Measurements from ENCODE around the gene PRRC2C. TPM values are rescaled to one million over a fixed set of nuclear protein-coding genes. Genes with fewer than 3 reads are reported as not detected.

PRRC2C gene
- 61.2 TPM for polyA plus RNA-seq (2012; ENCODE audit: insufficient read length, low read depth)

DNA sequence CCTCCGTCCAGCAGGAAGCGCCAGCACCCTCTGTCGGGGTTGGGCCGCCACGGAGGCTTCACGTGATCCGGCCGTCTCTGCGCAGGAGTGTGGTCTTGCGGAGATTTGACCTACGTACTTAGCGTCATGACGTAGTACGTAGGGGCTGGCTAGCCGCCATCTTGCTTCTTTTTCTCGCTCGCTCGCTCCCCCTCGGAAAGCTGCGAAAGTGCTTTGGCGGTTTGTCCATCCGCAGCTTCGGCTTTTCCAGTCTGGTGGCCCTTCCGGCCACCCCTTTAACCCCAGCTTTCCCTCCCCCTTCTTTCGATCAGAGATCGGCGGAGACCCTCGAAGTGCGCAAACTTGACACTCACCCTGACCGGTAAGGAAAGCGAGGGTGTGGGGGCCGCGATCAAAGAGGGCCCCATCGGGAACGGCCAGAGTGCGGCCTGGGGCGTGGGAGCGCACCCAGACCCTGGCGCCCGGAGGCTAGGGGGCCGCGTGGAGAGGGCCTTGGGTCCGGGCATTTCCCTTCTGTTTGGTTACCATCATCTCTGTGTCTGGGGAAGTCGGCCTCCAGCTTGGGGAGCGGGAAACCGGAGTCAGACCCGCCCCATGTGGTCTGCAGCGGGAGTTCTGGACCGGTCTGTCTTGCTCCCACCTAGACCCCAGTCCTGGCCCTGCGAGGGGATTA is at the start of gene PRRC2C:
PRRC2C (plus strand) TSS at position 156 of the 673 bp plus-strand sequence. CDS start 26,559 bp downstream, outside the sequence.
- TF ChIP-seq TAF1 (IDR thresholded peaks at IDR 0.05; ENCODE audit: borderline replicate concordance, insufficient read depth, low read length) (0 out of 2 replicates have a peak, but pooled peaks have one; percentile 66), FOXP2 (optimal IDR thresholded peaks at IDR 0.05; ENCODE audit: borderline replicate concordance, extremely low read depth, extremely low read length, insufficient read depth) (peak; percentile 63), SIN3A (IDR thresholded peaks at IDR 0.05; ENCODE audit: borderline replicate concordance, insufficient read depth, low read length) (no peak), POLR2AphosphoS5 (IDR thresholded peaks at IDR 0.05; ENCODE audit: low read depth, low read length) (peak; percentile 80; the same call in 1 of the 2 replicates)
- TF ChIP-seq, protein P1, sequence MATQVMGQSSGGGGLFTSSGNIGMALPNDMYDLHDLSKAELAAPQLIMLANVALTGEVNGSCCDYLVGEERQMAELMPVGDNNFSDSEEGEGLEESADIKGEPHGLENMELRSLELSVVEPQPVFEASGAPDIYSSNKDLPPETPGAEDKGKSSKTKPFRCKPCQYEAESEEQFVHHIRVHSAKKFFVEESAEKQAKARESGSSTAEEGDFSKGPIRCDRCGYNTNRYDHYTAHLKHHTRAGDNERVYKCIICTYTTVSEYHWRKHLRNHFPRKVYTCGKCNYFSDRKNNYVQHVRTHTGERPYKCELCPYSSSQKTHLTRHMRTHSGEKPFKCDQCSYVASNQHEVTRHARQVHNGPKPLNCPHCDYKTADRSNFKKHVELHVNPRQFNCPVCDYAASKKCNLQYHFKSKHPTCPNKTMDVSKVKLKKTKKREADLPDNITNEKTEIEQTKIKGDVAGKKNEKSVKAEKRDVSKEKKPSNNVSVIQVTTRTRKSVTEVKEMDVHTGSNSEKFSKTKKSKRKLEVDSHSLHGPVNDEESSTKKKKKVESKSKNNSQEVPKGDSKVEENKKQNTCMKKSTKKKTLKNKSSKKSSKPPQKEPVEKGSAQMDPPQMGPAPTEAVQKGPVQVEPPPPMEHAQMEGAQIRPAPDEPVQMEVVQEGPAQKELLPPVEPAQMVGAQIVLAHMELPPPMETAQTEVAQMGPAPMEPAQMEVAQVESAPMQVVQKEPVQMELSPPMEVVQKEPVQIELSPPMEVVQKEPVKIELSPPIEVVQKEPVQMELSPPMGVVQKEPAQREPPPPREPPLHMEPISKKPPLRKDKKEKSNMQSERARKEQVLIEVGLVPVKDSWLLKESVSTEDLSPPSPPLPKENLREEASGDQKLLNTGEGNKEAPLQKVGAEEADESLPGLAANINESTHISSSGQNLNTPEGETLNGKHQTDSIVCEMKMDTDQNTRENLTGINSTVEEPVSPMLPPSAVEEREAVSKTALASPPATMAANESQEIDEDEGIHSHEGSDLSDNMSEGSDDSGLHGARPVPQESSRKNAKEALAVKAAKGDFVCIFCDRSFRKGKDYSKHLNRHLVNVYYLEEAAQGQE (IDR thresholded peaks at IDR 0.05; ENCODE audit: insufficient read depth in 1 of 2, low read depth in 2 of 2, low read length in 2 of 2): no peak

DNA sequence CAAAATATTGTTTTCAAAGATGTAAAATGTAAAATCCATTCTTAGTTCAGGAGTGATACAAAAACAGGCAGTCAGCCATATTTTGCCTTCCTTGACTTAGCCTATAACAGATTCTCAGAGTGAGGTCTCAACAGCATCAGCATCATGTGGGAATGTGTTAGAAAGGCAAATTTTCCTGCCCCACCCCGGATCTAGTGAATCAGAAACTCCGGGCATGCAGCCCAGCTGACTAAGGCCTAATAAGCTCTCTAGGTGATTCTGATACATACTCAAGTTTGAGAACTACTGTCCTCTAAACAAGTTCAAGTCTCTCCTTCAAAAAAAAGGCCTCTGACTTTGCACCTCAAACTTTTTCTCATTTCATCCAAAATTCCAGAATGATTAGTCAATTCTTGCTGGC is 46.9 kb upstream of the PRRC2C start:
- TF ChIP-seq POLR2AphosphoS5 (IDR thresholded peaks at IDR 0.05; ENCODE audit: low read depth, low read length): no peak
- TF ChIP-seq TAF1 (IDR thresholded peaks at IDR 0.05; ENCODE audit: borderline replicate concordance, insufficient read depth, low read length): no peak
- TF ChIP-seq, protein P1 (IDR thresholded peaks at IDR 0.05; ENCODE audit: insufficient read depth in 1 of 2, low read depth in 2 of 2, low read length in 2 of 2): no peak
- no peak for TF ChIP-seq FOXP2 (optimal IDR thresholded peaks at IDR 0.05; ENCODE audit: borderline replicate concordance, extremely low read depth, extremely low read length, insufficient read depth)
- no peak for TF ChIP-seq SIN3A (IDR thresholded peaks at IDR 0.05; ENCODE audit: borderline replicate concordance, insufficient read depth, low read length)

DNA sequence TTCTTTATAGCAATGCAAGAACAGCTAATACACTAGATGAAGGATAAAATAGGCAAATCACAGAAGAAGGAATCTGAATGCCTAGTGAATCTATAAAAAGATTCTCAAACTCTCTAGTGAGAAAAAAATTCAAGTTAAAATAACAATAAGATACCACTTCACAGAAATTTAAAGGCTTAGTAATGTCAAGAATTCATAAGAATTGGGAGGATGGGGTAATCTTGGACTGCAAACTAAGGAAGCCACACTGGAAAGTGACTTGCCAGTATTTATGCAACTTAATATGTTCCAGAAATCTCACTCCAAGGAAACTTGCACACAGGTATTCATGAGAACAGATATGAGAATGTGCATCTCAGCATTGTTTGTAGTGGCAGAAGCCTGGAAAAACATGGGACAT is 38.9 kb upstream of the PRRC2C start:
- TF ChIP-seq SIN3A (IDR thresholded peaks at IDR 0.05; ENCODE audit: borderline replicate concordance, insufficient read depth, low read length): no peak
- TF ChIP-seq POLR2AphosphoS5 (IDR thresholded peaks at IDR 0.05; ENCODE audit: low read depth, low read length): no peak
- no peak for TF ChIP-seq FOXP2 (optimal IDR thresholded peaks at IDR 0.05; ENCODE audit: borderline replicate concordance, extremely low read depth, extremely low read length, insufficient read depth)
- no peak for TF ChIP-seq TAF1 (IDR thresholded peaks at IDR 0.05; ENCODE audit: borderline replicate concordance, insufficient read depth, low read length)
- TF ChIP-seq, protein P1 (IDR thresholded peaks at IDR 0.05; ENCODE audit: insufficient read depth in 1 of 2, low read depth in 2 of 2, low read length in 2 of 2): no peak

DNA sequence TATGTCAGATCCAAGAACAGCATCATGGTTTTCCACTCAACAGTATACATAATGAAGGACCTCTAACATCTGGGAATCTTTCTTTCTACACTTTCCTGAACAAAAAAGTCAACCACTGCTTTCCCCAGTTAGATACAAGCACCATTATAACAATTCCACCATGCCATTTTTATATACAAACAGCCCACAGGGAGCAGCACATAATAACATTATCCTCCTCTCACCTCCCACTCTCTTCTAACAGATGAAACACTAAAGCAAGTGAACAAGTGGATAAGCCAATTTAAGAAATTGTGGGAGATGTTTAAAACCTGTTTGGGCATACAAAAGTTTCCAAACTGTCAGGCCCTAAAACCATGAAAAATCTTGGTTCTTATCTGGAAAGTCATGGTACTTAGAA is 29.4 kb upstream of the PRRC2C start:
- TF ChIP-seq POLR2AphosphoS5 (IDR thresholded peaks at IDR 0.05; ENCODE audit: low read depth, low read length) (no peak), TAF1 (IDR thresholded peaks at IDR 0.05; ENCODE audit: borderline replicate concordance, insufficient read depth, low read length) (no peak), SIN3A (IDR thresholded peaks at IDR 0.05; ENCODE audit: borderline replicate concordance, insufficient read depth, low read length) (no peak), FOXP2 (optimal IDR thresholded peaks at IDR 0.05; ENCODE audit: borderline replicate concordance, extremely low read depth, extremely low read length, insufficient read depth) (no peak)
- TF ChIP-seq, protein P1 (IDR thresholded peaks at IDR 0.05; ENCODE audit: insufficient read depth in 1 of 2, low read depth in 2 of 2, low read length in 2 of 2): no peak

Measured in PFSK-1 (cell line).